Measurements from ENCODE around the gene KCTD16.

GRCh38 chr5:144206141-144206540 is 35.5 kb downstream of the KCTD16 start:
- TF ChIP-seq ZFP3 (CRISPR knock-in tag; IDR thresholded peaks at IDR 0.05) (no peak), ZC3H10 (CRISPR knock-in tag; IDR thresholded peaks at IDR 0.05) (no peak), ARNTL (CRISPR knock-in tag; IDR thresholded peaks at IDR 0.05; ENCODE audit: borderline replicate concordance, low read depth) (no peak), ZNF8 (CRISPR knock-in tag; IDR thresholded peaks at IDR 0.05) (no peak), ZFP30 (CRISPR knock-in tag; IDR thresholded peaks at IDR 0.05) (no peak), CREB5 (CRISPR knock-in tag; IDR thresholded peaks at IDR 0.05; ENCODE audit: low read depth) (no peak), ISL1 (CRISPR knock-in tag; IDR thresholded peaks at IDR 0.05) (no peak)
